HepG2 (cell line): ENCODE results near the gene TAS2R60. TPM values are rescaled to one million over a fixed set of nuclear protein-coding genes. Genes with fewer than 3 reads are reported as not detected.

Experiments
- ATAC-seq: fragments of 200-7000 bp; cut with Tn5 transposase; 3 replicates; pipeline ENCODE4 v1.9.1; 2020; ENCODE audit warnings: mild to moderate bottlenecking, moderate library complexity
- BruUV-seq: library from RNA; stranded (reverse); fragments of 400-500 nt; replicated peaks from 2 replicates; lab custom pipeline; 2021; lab: Mats Ljungman, UMichigan
- CTCF ChIA-PET: fragments of 300-600 bp; formaldehyde crosslinking; extraction: SDS; loops from one replicate; lab custom pipeline; 2021; ENCODE audit warnings: low total read pairs, inconsistent platforms, low intra/inter-chr PET ratio; lab: Yijun Ruan, JAX
- POLR2A ChIA-PET: fragments of 350-600 bp; sonication (Branson Sonifier 250); formaldehyde crosslinking; loops from one replicate; lab custom pipeline; 2020; ENCODE audit warnings: antibody characterized with exemption, inconsistent platforms; lab: Yijun Ruan, JAX
- DNase-seq: peaks from one replicate; pipeline ENCODE4 v3.0.0-alpha.2; 2015; ENCODE audit warnings: low spot score
- FAIRE-seq: peaks from 3 replicates; lab custom pipeline; 2011; peaks lifted over from hg19 to GRCh38; lab: Jason Lieb, UNC
- H2AFZ ChIP-seq: one replicate; pipeline ENCODE4 v1.6.1; 2011; ENCODE audit warnings: low read length, inconsistent platforms
- H3K27ac ChIP-seq: fragments of 300-600 bp; 3 replicates; pipeline ENCODE4 v1.8.0; 2011; ENCODE audit warnings: mixed run types, mild to moderate bottlenecking, mixed read lengths, low read length, inconsistent platforms; ENCODE audit not compliant: insufficient read depth; ENCODE audit errors: extremely low read length
- H3K27me3 ChIP-seq, 2 experiments: fragments of 200-600 bp in 1 of 2; 2 replicates in 1 of 2; 3 replicates in 1 of 2; pipeline versions ENCODE4 v1.6.0 to v1.8.0; 2011; ENCODE audit warnings: low read length in 2 of 2, mild to moderate bottlenecking in 2 of 2, moderate library complexity in 2 of 2, inconsistent platforms in 1 of 2; ENCODE audit not compliant: insufficient read depth in 2 of 2, control insufficient read depth in 1 of 2
- H3K36me3 ChIP-seq, 2 experiments: fragments of 200-600 bp in 1 of 2; replicated peaks in 1 of 2; 2 replicates in 1 of 2; 3 replicates in 1 of 2; pipeline versions ENCODE4 v1.5.1 to v1.8.0; 2011; ENCODE audit warnings: low read length in 2 of 2, inconsistent platforms in 1 of 2; ENCODE audit not compliant: insufficient read depth in 2 of 2, control insufficient read depth in 1 of 2
- H3K4me1 ChIP-seq: 2 replicates; pipeline ENCODE4 v1.5.1; 2012; ENCODE audit warnings: low read length, inconsistent platforms; ENCODE audit not compliant: insufficient read depth
- H3K4me2 ChIP-seq: 2 replicates; pipeline ENCODE4 v1.6.0; 2011; ENCODE audit warnings: low read depth, low read length, inconsistent platforms
- H3K4me3 ChIP-seq, 3 experiments: fragments of 200-600 bp in 1 of 3; sonication (generic), shearing (Covaris generic) in 1 of 3; replicated peaks in 1 of 3; 2 replicates each; pipeline ENCODE4 v1.5.1; 2011 to 2016; ENCODE audit warnings: low read length in 3 of 3, inconsistent platforms in 2 of 3, low read depth in 2 of 3, mild to moderate bottlenecking in 2 of 3, control low read depth in 1 of 3, mixed read lengths in 1 of 3; ENCODE audit not compliant: insufficient read depth in 1 of 3
- H3K79me2 ChIP-seq: one replicate; pipeline ENCODE4 v1.6.1; 2011; ENCODE audit warnings: low read length, inconsistent platforms; ENCODE audit not compliant: insufficient read depth
- H3K9ac ChIP-seq: 2 replicates; pipeline ENCODE4 v1.6.0; 2011; ENCODE audit warnings: mild to moderate bottlenecking, low read depth, low read length, inconsistent platforms; ENCODE audit not compliant: insufficient read depth
- H3K9me3 ChIP-seq: 2 replicates; pipeline ENCODE4 v1.5.1; 2012; ENCODE audit warnings: mild to moderate bottlenecking, low read length
- H4K20me1 ChIP-seq: 2 replicates; pipeline ENCODE4 v1.6.0; 2011; ENCODE audit warnings: inconsistent platforms, mild to moderate bottlenecking, low read length, moderate library complexity; ENCODE audit not compliant: insufficient read depth
- FOXK2 ChIP-seq: fragments of 450-650 bp; IDR thresholded peaks from 2 replicates; pipeline ENCODE4 v1.6.1; 2016
- ONECUT2 ChIP-seq: sonication (generic); formaldehyde crosslinking; IDR thresholded peaks from 2 replicates; pipeline ENCODE4 v1.4.0; 2020; ENCODE audit warnings: missing genetic modification reagents
- PRPF4 ChIP-seq: fragments of 200-400 bp; formaldehyde crosslinking; IDR thresholded peaks from 2 replicates; pipeline ENCODE4 v1.6.1; 2016; ENCODE audit warnings: low read length, low read depth; ENCODE audit not compliant: poor library complexity, severe bottlenecking
- SP1 ChIP-seq, 2 experiments: fragments of 450-650 bp in 1 of 2; sonication (generic) in 1 of 2; formaldehyde crosslinking in 1 of 2; IDR thresholded peaks; 2 replicates each; pipeline versions ENCODE4 v1.4.0 to v1.6.1; 2016 to 2020; ENCODE audit warnings: missing genetic modification reagents in 1 of 2
- ZFP1 ChIP-seq: IDR thresholded peaks from 2 replicates; pipeline ENCODE4 v1.6.1; 2016
- ZNF441 ChIP-seq: sonication (generic); formaldehyde crosslinking; IDR thresholded peaks from 2 replicates; pipeline ENCODE4 v1.7.0; 2021; ENCODE audit warnings: missing genetic modification reagents, borderline replicate concordance
- WGBS: methylation state at CpG from one replicate; pipeline ENCODE4 v1.1.6; 2017; ENCODE audit warnings: low lambda C conversion rate; 5-methylcytosine and 5-hydroxymethylcytosine counted together
- in situ Hi-C: cut with HindIII; loops from 2 replicates; pipeline ENCODE4 v1.10.0; 2017; ENCODE audit warnings: low pct_unique_long_range_greater_than_20kb; ENCODE audit not compliant: extremely low pct_ligation_motif_present
- intact Hi-C: fragments of 100-400 bp; cut with micrococcal nuclease; formaldehyde crosslinking; loops from one replicate; pipeline ENCODE4 v1.10.0; 2022; ENCODE audit not compliant: unreplicated experiment
- polyA plus RNA-seq, 8 experiments: library from polyadenylated mRNA; depleted of rRNA in 3 of 8; stranded (reverse) in 7 of 8; unstranded in 1 of 8; fragments of >200 nt; fragmentation: Illumina TruSeq in 4 of 8; extraction: Trizol in 4 of 8; gene quantifications; 2 replicates each; pipeline versions ENCODE4 v1.2.1 to v1.2.3, GENCODE V29; 2011 to 2016; ENCODE audit warnings: low read depth in 4 of 8, missing spikeins in 1 of 8, mixed read lengths in 1 of 8; ENCODE audit not compliant: insufficient read depth in 1 of 8
- total RNA-seq, 5 experiments: library from RNA; depleted of rRNA; stranded (reverse); fragments of >200 nt; fragmentation: Illumina TruSeq; extraction: Trizol; gene quantifications; 2 replicates each; pipeline ENCODE4 v1.2.3, GENCODE V29; 2016; ENCODE audit warnings: low read depth in 1 of 5
- TF ChIP-seq, protein P1 (sequence below): sonication (generic); formaldehyde crosslinking; IDR thresholded peaks from 2 replicates; pipeline ENCODE4 v1.8.0; 2023; ENCODE audit warnings: mild to moderate bottlenecking, missing genetic modification reagents
- TF ChIP-seq, protein P2 (sequence below): sonication (generic); formaldehyde crosslinking; IDR thresholded peaks from 2 replicates; pipeline ENCODE4 v1.8.0; 2022; ENCODE audit warnings: missing genetic modification reagents, mild to moderate bottlenecking, moderate library complexity, borderline replicate concordance
- TF ChIP-seq, protein P3 (sequence below): sonication (generic); formaldehyde crosslinking; IDR thresholded peaks from 2 replicates; pipeline ENCODE4 v1.4.0; 2020; ENCODE audit warnings: low read depth, mild to moderate bottlenecking, missing genetic modification reagents

The TAS2R60 gene
- total and polyA plus RNA-seq, 2 of the 13 experiments (the other 11 are each of a cell fraction or from before 2014, with no cell fraction given): not detected

DNA sequence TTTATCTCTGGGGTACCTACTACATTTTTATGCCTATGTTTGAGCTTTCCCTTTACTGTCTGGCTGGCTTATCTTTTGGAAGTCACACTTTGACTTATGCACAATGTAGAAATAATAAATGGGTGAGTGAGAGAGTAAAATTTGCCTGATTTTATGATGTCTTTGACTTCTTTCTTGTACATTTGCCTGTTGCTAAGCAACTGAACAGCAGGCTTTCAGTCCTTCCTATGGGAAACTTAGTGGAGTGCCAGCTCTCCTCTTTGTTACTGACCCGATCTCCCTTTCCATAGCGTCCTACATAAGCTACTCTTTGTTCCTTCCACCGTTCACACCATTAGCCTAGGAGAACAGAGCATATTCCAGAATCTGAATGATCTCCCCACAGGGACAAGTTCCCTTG is 4.2 kb downstream of the TAS2R60 start:
- no peak for ATAC-seq
- H3K4me2 ChIP-seq: no peak overlapping the region
- no peak for DNase-seq
- no peak for FAIRE-seq
- no peaks in the 10 kb centered on the region for H3K79me2 ChIP-seq
- H3K4me1 ChIP-seq: peaks cover 24% of the 10 kb centered on the region
- CTCF ChIA-PET: no interaction called here
- POLR2A ChIA-PET: no interaction called here
- H3K27ac ChIP-seq: no peak overlapping the region
- no peak overlapping the region for H2AFZ ChIP-seq
- TF ChIP-seq, protein P1, sequence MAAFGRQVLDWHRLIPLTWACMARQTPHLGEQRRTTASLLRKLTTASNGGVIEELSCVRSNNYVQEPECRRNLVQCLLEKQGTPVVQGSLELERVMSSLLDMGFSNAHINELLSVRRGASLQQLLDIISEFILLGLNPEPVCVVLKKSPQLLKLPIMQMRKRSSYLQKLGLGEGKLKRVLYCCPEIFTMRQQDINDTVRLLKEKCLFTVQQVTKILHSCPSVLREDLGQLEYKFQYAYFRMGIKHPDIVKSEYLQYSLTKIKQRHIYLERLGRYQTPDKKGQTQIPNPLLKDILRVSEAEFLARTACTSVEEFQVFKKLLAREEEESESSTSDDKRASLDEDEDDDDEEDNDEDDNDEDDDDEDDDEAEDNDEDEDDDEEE (CRISPR knock-in tag): no peak
- TF ChIP-seq SP1 (IDR thresholded peaks at IDR 0.05): no peak
- TF ChIP-seq SP1 (CRISPR knock-in tag; IDR thresholded peaks at IDR 0.05): no peak
- no peak for TF ChIP-seq ONECUT2
- TF ChIP-seq, protein P2, sequence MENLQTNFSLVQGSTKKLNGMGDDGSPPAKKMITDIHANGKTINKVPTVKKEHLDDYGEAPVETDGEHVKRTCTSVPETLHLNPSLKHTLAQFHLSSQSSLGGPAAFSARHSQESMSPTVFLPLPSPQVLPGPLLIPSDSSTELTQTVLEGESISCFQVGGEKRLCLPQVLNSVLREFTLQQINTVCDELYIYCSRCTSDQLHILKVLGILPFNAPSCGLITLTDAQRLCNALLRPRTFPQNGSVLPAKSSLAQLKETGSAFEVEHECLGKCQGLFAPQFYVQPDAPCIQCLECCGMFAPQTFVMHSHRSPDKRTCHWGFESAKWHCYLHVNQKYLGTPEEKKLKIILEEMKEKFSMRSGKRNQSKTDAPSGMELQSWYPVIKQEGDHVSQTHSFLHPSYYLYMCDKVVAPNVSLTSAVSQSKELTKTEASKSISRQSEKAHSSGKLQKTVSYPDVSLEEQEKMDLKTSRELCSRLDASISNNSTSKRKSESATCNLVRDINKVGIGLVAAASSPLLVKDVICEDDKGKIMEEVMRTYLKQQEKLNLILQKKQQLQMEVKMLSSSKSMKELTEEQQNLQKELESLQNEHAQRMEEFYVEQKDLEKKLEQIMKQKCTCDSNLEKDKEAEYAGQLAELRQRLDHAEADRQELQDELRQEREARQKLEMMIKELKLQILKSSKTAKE (CRISPR knock-in tag): no peak
- TF ChIP-seq, protein P3, sequence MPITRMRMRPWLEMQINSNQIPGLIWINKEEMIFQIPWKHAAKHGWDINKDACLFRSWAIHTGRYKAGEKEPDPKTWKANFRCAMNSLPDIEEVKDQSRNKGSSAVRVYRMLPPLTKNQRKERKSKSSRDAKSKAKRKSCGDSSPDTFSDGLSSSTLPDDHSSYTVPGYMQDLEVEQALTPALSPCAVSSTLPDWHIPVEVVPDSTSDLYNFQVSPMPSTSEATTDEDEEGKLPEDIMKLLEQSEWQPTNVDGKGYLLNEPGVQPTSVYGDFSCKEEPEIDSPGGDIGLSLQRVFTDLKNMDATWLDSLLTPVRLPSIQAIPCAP (CRISPR knock-in tag): no peak
- TF ChIP-seq FOXK2: no peak
- no peak for TF ChIP-seq ZFP1
- TF ChIP-seq ZNF441 (CRISPR knock-in tag): no peak
- TF ChIP-seq PRPF4: no peak
- no peaks in the 10 kb centered on the region for H4K20me1 ChIP-seq
- H3K36me3 ChIP-seq: no peaks in the 10 kb centered on the region
- H3K9ac ChIP-seq: no peak overlapping the region
- in situ Hi-C loops: no loop called here
- H3K4me3 ChIP-seq: no peak overlapping the region
- WGBS: 37% methylated on average over 3 of the region's 3 CpGs
- H3K9me3 ChIP-seq: no peaks in the 10 kb centered on the region
- no peaks in the 10 kb centered on the region; a peak in 1 of 5 replicates for H3K27me3 ChIP-seq
- intact Hi-C loops: no loop called here
- no TSS peak for BruUV-seq
